ENCODE measurements around the gene EPG5. TPM values are rescaled to one million over a fixed set of nuclear protein-coding genes. Genes with fewer than 3 reads are reported as not detected.

The EPG5 gene
- polyA plus RNA-seq, 1 donor from 2014 or later, result 18.0 TPM

GRCh38 chr18:45830917-45831316, 136.2 kb downstream of the EPG5 start:
- H3K79me2 ChIP-seq (replicated peaks; ENCODE audit: insufficient read depth, low read length), result no peaks in the 10 kb centered on the region
- H3K9me2 ChIP-seq (ENCODE audit: insufficient read depth, low read length), result no peaks in the 10 kb centered on the region
- no peak for TF ChIP-seq REST (IDR thresholded peaks at IDR 0.05; ENCODE audit: borderline replicate concordance)
- TF ChIP-seq EP300 (conservative IDR thresholded peaks at IDR 0.05; ENCODE audit: poor library complexity, severe bottlenecking), result no peak
- no peak for TF ChIP-seq SMC3 (conservative IDR thresholded peaks at IDR 0.05; ENCODE audit: poor library complexity)
- TF ChIP-seq POLR2AphosphoS5 (IDR thresholded peaks at IDR 0.05), result no peak
- no peak for TF ChIP-seq EZH2 (IDR thresholded peaks at IDR 0.05; ENCODE audit: borderline replicate concordance, insufficient read depth, low read length, poor library complexity, severe bottlenecking)
- TF ChIP-seq MXI1 (conservative IDR thresholded peaks at IDR 0.05; ENCODE audit: poor library complexity, severe bottlenecking), result no peak
- no peak for TF ChIP-seq CTCF (IDR thresholded peaks at IDR 0.05; ENCODE audit: poor library complexity, severe bottlenecking)
- TF ChIP-seq TAF1 (IDR thresholded peaks at IDR 0.05; ENCODE audit: low read depth), result no peak
- TF ChIP-seq RAD21 (conservative IDR thresholded peaks at IDR 0.05), result no peak
- H4K20me1 ChIP-seq (ENCODE audit: insufficient read depth), result no peaks in the 10 kb centered on the region
- H3K4me2 ChIP-seq (ENCODE audit: low read length), result no peak overlapping the region
- H3K27ac ChIP-seq (ENCODE audit: low read length), result no peak overlapping the region
- H3K9me3 ChIP-seq (ENCODE audit: low read length), result no peaks in the 10 kb centered on the region
- no peaks in the 10 kb centered on the region for H3K36me3 ChIP-seq (ENCODE audit: insufficient read depth, low read length)
- peaks cover 6% of the 10 kb centered on the region for H3K27me3 ChIP-seq (ENCODE audit: insufficient read depth, low read depth, low read length)
- no peak overlapping the region for H2AFZ ChIP-seq (ENCODE audit: low read depth, low read length)
- no peak overlapping the region for H3K9ac ChIP-seq (ENCODE audit: low read length)
- H3F3A ChIP-seq (ENCODE audit: insufficient read depth, low read length, poor library complexity, severe bottlenecking), result no peaks in the 10 kb centered on the region
- H3K4me3 ChIP-seq (ENCODE audit: low read length), result no peak overlapping the region

- H3K27me3 ChIP-seq (ENCODE audit: insufficient read depth, low read depth, low read length), result no peaks in the 10 kb centered on the region
- TF ChIP-seq MXI1 (conservative IDR thresholded peaks at IDR 0.05; ENCODE audit: poor library complexity, severe bottlenecking), result no peak
- TF ChIP-seq EZH2 (IDR thresholded peaks at IDR 0.05; ENCODE audit: borderline replicate concordance, insufficient read depth, low read length, poor library complexity, severe bottlenecking), result no peak
- TF ChIP-seq POLR2AphosphoS5 (IDR thresholded peaks at IDR 0.05), result no peak
- TF ChIP-seq CTCF (IDR thresholded peaks at IDR 0.05; ENCODE audit: poor library complexity, severe bottlenecking), result no peak
- no peak for TF ChIP-seq RAD21 (conservative IDR thresholded peaks at IDR 0.05)
- TF ChIP-seq SMC3 (conservative IDR thresholded peaks at IDR 0.05; ENCODE audit: poor library complexity), result no peak
- no peak for TF ChIP-seq TAF1 (IDR thresholded peaks at IDR 0.05; ENCODE audit: low read depth)
- no peak for TF ChIP-seq EP300 (conservative IDR thresholded peaks at IDR 0.05; ENCODE audit: poor library complexity, severe bottlenecking)
- TF ChIP-seq REST (IDR thresholded peaks at IDR 0.05; ENCODE audit: borderline replicate concordance), result no peak
- no peak overlapping the region for H2AFZ ChIP-seq (ENCODE audit: low read depth, low read length)
- no peaks in the 10 kb centered on the region for H3K79me2 ChIP-seq (replicated peaks; ENCODE audit: insufficient read depth, low read length)
- no peak overlapping the region for H3K9ac ChIP-seq (ENCODE audit: low read length)
- no peaks in the 10 kb centered on the region for H3K9me3 ChIP-seq (ENCODE audit: low read length)
- H3F3A ChIP-seq (ENCODE audit: insufficient read depth, low read length, poor library complexity, severe bottlenecking), result no peaks in the 10 kb centered on the region
- H3K36me3 ChIP-seq (ENCODE audit: insufficient read depth, low read length), result no peaks in the 10 kb centered on the region
- no peak overlapping the region for H3K4me3 ChIP-seq (ENCODE audit: low read length)
- H4K20me1 ChIP-seq (ENCODE audit: insufficient read depth), result no peaks in the 10 kb centered on the region
- H3K27ac ChIP-seq (ENCODE audit: low read length), result no peak overlapping the region
- no peaks in the 10 kb centered on the region for H3K9me2 ChIP-seq (ENCODE audit: insufficient read depth, low read length)
- H3K4me2 ChIP-seq (ENCODE audit: low read length), result no peak overlapping the region
These were observed 137.3 kb downstream of the EPG5 start for GRCh38 chr18:45829855-45830254.
